ENCODE results near the gene IZUMO4. TPM values are rescaled to one million over a fixed set of nuclear protein-coding genes. Genes with fewer than 3 reads are reported as not detected.

The IZUMO4 gene
- polyA plus RNA-seq, 1 donor from 2014 or later = 39.3 TPM

GRCh38 chr19:2099054-2099501 is 2.4 kb downstream of the IZUMO4 start:
- Histone ChIP-seq H2AFZ (ENCODE audit: low read depth, low read length) (no peak overlapping the region), H3K4me3 (ENCODE audit: low read length) (no peak overlapping the region), H3K79me2 (replicated peaks; ENCODE audit: insufficient read depth, low read length) (peaks cover 19% of the 10 kb centered on the region), H3F3A (ENCODE audit: insufficient read depth, low read length, poor library complexity, severe bottlenecking) (no peaks in the 10 kb centered on the region), H3K9me3 (ENCODE audit: low read length) (no peaks in the 10 kb centered on the region), H3K9ac (ENCODE audit: low read length) (no peak overlapping the region), H3K27me3 (ENCODE audit: insufficient read depth, low read depth, low read length) (no peaks in the 10 kb centered on the region), H3K36me3 (ENCODE audit: insufficient read depth, low read length) (no peaks in the 10 kb centered on the region), H4K20me1 (ENCODE audit: insufficient read depth) (no peaks in the 10 kb centered on the region), H3K4me2 (ENCODE audit: low read length) (no peak overlapping the region), H3K9me2 (ENCODE audit: insufficient read depth, low read length) (no peaks in the 10 kb centered on the region), H3K27ac (ENCODE audit: low read length) (no peak overlapping the region)
- TF ChIP-seq SMC3 (conservative IDR thresholded peaks at IDR 0.05; ENCODE audit: poor library complexity) (no peak), EZH2 (IDR thresholded peaks at IDR 0.05; ENCODE audit: borderline replicate concordance, insufficient read depth, low read length, poor library complexity, severe bottlenecking) (no peak), TAF1 (IDR thresholded peaks at IDR 0.05; ENCODE audit: low read depth) (no peak), MXI1 (conservative IDR thresholded peaks at IDR 0.05; ENCODE audit: poor library complexity, severe bottlenecking) (no peak), CTCF (IDR thresholded peaks at IDR 0.05; ENCODE audit: poor library complexity, severe bottlenecking) (no peak), RAD21 (conservative IDR thresholded peaks at IDR 0.05) (no peak)

- Histone ChIP-seq H3K9me2 (ENCODE audit: insufficient read depth, low read length) (no peaks in the 10 kb centered on the region), H3K9me3 (ENCODE audit: low read length) (no peaks in the 10 kb centered on the region), H3K36me3 (ENCODE audit: insufficient read depth, low read length) (no peaks in the 10 kb centered on the region), H3K27me3 (ENCODE audit: insufficient read depth, low read depth, low read length) (no peaks in the 10 kb centered on the region), H2AFZ (ENCODE audit: low read depth, low read length) (no peak overlapping the region), H4K20me1 (ENCODE audit: insufficient read depth) (no peaks in the 10 kb centered on the region), H3K4me2 (ENCODE audit: low read length) (no peak overlapping the region), H3K9ac (ENCODE audit: low read length) (no peak overlapping the region), H3K4me3 (ENCODE audit: low read length) (no peak overlapping the region), H3F3A (ENCODE audit: insufficient read depth, low read length, poor library complexity, severe bottlenecking) (no peaks in the 10 kb centered on the region), H3K79me2 (replicated peaks; ENCODE audit: insufficient read depth, low read length) (peaks cover 15% of the 10 kb centered on the region), H3K27ac (ENCODE audit: low read length) (no peak overlapping the region)
- TF ChIP-seq POLR2AphosphoS5 (IDR thresholded peaks at IDR 0.05) = no peak
These were observed 3.4 kb downstream of the IZUMO4 start for GRCh38 chr19:2099937-2100718.

- H3K4me2 ChIP-seq (ENCODE audit: low read length) = no peak overlapping the region
- no peak overlapping the region for H3K4me3 ChIP-seq (ENCODE audit: low read length)
- TF ChIP-seq POLR2AphosphoS5 (IDR thresholded peaks at IDR 0.05) (no peak), CTCF (IDR thresholded peaks at IDR 0.05; ENCODE audit: poor library complexity, severe bottlenecking) (no peak)
- no peaks in the 10 kb centered on the region for H3K9me2 ChIP-seq (ENCODE audit: insufficient read depth, low read length)
- H3K36me3 ChIP-seq (ENCODE audit: insufficient read depth, low read length) = no peaks in the 10 kb centered on the region
- peaks cover 9% of the 10 kb centered on the region for H3K79me2 ChIP-seq (replicated peaks; ENCODE audit: insufficient read depth, low read length)
- no peaks in the 10 kb centered on the region for H3K9me3 ChIP-seq (ENCODE audit: low read length)
- H3K27ac ChIP-seq (ENCODE audit: low read length) = no peak overlapping the region
- H3F3A ChIP-seq (ENCODE audit: insufficient read depth, low read length, poor library complexity, severe bottlenecking) = no peaks in the 10 kb centered on the region
- no peaks in the 10 kb centered on the region for H3K27me3 ChIP-seq (ENCODE audit: insufficient read depth, low read depth, low read length)
- no peak overlapping the region for H2AFZ ChIP-seq (ENCODE audit: low read depth, low read length)
- H3K9ac ChIP-seq (ENCODE audit: low read length) = no peak overlapping the region
- no peaks in the 10 kb centered on the region for H4K20me1 ChIP-seq (ENCODE audit: insufficient read depth)
These were observed 4.0 kb downstream of the IZUMO4 start for GRCh38 chr19:2100719-2101061.
